BJ (cell line): ENCODE measurements around the gene LAPTM5. TPM values are rescaled to one million over a fixed set of nuclear protein-coding genes. Genes with fewer than 3 reads are reported as not detected.

Experiments
- CTCF ChIA-PET: fragments of 350-600 bp; formaldehyde crosslinking; extraction: SDS; loops from one replicate; lab custom pipeline; 2021; ENCODE audit warnings: antibody characterized with exemption, inconsistent platforms; lab: Yijun Ruan, JAX
- POLR2A ChIA-PET: fragments of 300-600 bp; sonication (Branson Sonifier 250); formaldehyde crosslinking; extraction: SDS; loops from one replicate; lab custom pipeline; 2021; ENCODE audit warnings: antibody characterized with exemption; lab: Charles Lee
- DNase-seq: peaks from one replicate; pipeline ENCODE4 v3.0.0-alpha.2; 2011; ENCODE audit warnings: low read depth
- H3K27me3 ChIP-seq: 2 replicates; pipeline ENCODE4 v1.6.0; 2011; ENCODE audit warnings: low read length; ENCODE audit not compliant: control insufficient read depth, insufficient read depth
- H3K36me3 ChIP-seq: 2 replicates; pipeline ENCODE4 v1.5.1; 2011; ENCODE audit warnings: low read length; ENCODE audit not compliant: control insufficient read depth, insufficient read depth
- H3K4me3 ChIP-seq: 2 replicates; pipeline ENCODE4 v1.5.1; 2011; ENCODE audit warnings: low read depth, mild to moderate bottlenecking, control low read depth, low read length
- CTCF ChIP-seq: IDR thresholded peaks from 2 replicates; pipeline ENCODE4 v1.5.1; 2011; ENCODE audit warnings: low read depth, mild to moderate bottlenecking, control low read depth, inconsistent platforms, low read length, moderate library complexity; ENCODE audit not compliant: insufficient read depth
- polyA plus RNA-seq: library from polyadenylated mRNA; depleted of rRNA; stranded (reverse); fragments of >200 nt; gene quantifications from 2 replicates; pipeline ENCODE4 v1.2.3, GENCODE V29; 2011

The LAPTM5 gene
- polyA plus RNA-seq, 1 experiment: 2.1 TPM

- TF ChIP-seq CTCF: no peak
- Histone ChIP-seq H3K27me3 (peaks cover 9% of the 10 kb centered on the region), H3K4me3 (no peak overlapping the region), H3K36me3 (no peaks in the 10 kb centered on the region)
- ChIA-PET POLR2A (no interaction called here), CTCF (interaction anchor here (1.6 to 13.5 kb wide), 4 partner anchors 16 to 135 kb away, joined by 4 to 354 read pairs (median 94); partner anchors contain the start of genes LAPTM5 and MATN1)
- no peak for DNase-seq
These were observed 17.9 kb upstream of the LAPTM5 start for GRCh38 chr1:30775433-30775975.

GRCh38 chr1:30774550-30775432 is 17.2 kb upstream of the LAPTM5 start:
- Histone ChIP-seq H3K4me3 (no peak overlapping the region), H3K36me3 (no peaks in the 10 kb centered on the region), H3K27me3 (peaks cover 9% of the 10 kb centered on the region)
- ChIA-PET POLR2A (no interaction called here), CTCF (interaction anchor here (1.1 to 13.5 kb wide), 5 partner anchors 8 to 55 kb away, joined by 3 to 354 read pairs (median 73); partner anchors contain the start of genes LAPTM5 and MATN1)
- TF ChIP-seq CTCF: no peak
- DNase-seq: no peak

- POLR2A ChIA-PET: no interaction called here
- CTCF ChIA-PET: interaction anchor here (1.1 to 13.5 kb wide), 5 partner anchors 9 to 54 kb away, joined by 3 to 354 read pairs (median 4); partner anchors contain the start of gene MATN1
- Histone ChIP-seq H3K36me3 (no peaks in the 10 kb centered on the region), H3K27me3 (peaks cover 9% of the 10 kb centered on the region), H3K4me3 (no peak overlapping the region)
- DNase-seq: no peak
- no peak for TF ChIP-seq CTCF
These were observed 16.3 kb upstream of the LAPTM5 start for GRCh38 chr1:30773722-30774358.

GRCh38 chr1:30771005-30771404 is 13.4 kb upstream of the LAPTM5 start:
- CTCF ChIA-PET: interaction anchor here (1.3 to 13.5 kb wide), 3 partner anchors 11 to 51 kb away, joined by 3 to 354 read pairs (median 4); no protein-coding TSS in a partner anchor
- no peak overlapping the region for H3K4me3 ChIP-seq
- POLR2A ChIA-PET: no interaction called here
- peaks cover 9% of the 10 kb centered on the region for H3K27me3 ChIP-seq
- DNase-seq: no peak
- TF ChIP-seq CTCF: no peak
- H3K36me3 ChIP-seq: no peaks in the 10 kb centered on the region

- no peak for TF ChIP-seq CTCF
- no peak for DNase-seq
- H3K27me3 ChIP-seq: peaks cover 9% of the 10 kb centered on the region
- ChIA-PET CTCF (interaction anchor here (0.6 to 1.7 kb wide), 3 partner anchors 10 to 12 kb away, joined by 3 read pairs; no protein-coding TSS in a partner anchor), POLR2A (no interaction called here)
- no peak overlapping the region for H3K4me3 ChIP-seq
- H3K36me3 ChIP-seq: no peaks in the 10 kb centered on the region
These were observed 12.6 kb upstream of the LAPTM5 start for GRCh38 chr1:30770150-30770549.
